GM19239 (cell line): ENCODE measurements around the gene TGFB1I1.
"Not testable (repeated sequence)": the region's sequence is repeated elsewhere in the genome, so short reads cannot be mapped to it uniquely, and the experiment has no call there.

Experiments
- DNase-seq: peaks from one replicate; pipeline ENCODE4 v3.0.0; 2011; ENCODE audit warnings: low spot score; ENCODE audit not compliant: insufficient read length
- FAIRE-seq: peaks from 2 replicates; lab custom pipeline; 2011; peaks lifted over from hg19 to GRCh38; lab: Jason Lieb, UNC

Gene TGFB1I1

DNA sequence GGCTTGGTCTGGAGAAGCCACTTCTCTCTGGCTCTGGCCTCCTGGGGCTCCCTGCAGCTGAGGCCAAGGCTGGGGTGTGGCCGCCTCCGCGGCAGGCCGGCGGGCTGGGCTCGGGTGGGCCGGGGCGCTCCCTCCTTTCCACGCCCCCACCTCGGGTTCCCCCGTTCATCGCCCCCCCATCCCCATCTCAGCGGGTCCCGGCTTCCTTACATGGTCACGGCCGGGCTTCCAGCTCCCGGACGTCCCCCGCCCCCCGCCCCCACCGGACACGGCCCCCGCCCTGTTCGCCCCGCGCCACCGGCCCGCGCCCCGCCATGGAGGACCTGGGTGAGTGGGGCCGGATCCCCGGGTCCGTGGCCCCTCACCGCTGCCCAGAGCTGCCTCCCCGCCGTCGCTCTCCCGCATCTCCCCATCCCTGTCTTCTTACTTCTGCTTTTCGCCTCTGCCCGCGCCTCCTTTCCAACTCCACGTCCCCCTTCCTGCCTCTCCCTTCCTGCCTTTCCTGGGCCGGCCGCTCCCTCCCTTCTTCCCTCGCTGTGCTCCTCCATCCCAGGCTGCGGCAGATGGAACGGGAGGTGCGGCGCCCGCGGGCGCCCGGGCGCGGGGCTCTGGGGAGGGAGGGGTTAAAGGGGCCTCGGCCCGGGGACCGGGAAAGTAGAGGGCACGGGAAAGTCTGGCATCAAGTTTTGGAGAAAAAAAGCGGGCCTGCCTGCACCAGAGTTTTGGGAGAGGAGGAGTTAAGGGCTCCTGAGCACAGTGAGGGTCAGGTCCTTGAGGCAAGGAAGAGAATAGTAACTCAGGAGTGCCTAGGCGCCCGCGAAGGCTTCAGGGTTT lies at the start of gene TGFB1I1:
TGFB1I1 (plus strand) TSS at position 278 of the 834 bp plus-strand sequence; CDS start at position 315, 37 bp downstream.
- DNase-seq (no peak), FAIRE-seq (no peak)

GRCh38 chr16:31423241-31423640 lies 48.7 kb upstream of the TGFB1I1 start:
- no peak for DNase-seq
- FAIRE-seq, result no peak

DNA sequence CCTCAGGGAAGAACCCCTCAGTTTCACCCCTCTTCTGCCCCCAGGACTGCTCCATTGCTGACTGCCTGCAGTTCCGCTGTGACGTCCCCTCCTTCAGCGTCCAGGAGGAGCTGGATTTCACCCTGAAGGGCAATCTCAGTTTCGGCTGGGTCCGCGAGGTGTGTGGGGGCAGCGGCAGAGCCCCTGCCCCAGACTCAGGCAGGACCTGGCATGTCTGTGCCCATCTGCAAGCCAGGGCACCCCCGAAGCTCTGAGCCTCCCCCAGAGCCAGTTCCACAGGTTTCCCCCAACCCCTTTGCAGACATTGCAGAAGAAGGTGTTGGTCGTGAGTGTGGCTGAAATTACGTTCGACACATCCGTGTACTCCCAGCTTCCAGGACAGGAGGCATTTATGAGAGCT lies 48.2 kb upstream of the TGFB1I1 start:
- FAIRE-seq, result no peak
- DNase-seq, result no peak

- FAIRE-seq, result no peak
- peak; percentile 58 for DNase-seq
Measured at GRCh38 chr16:31427441-31428278, 44.3 kb upstream of the TGFB1I1 start.

DNA sequence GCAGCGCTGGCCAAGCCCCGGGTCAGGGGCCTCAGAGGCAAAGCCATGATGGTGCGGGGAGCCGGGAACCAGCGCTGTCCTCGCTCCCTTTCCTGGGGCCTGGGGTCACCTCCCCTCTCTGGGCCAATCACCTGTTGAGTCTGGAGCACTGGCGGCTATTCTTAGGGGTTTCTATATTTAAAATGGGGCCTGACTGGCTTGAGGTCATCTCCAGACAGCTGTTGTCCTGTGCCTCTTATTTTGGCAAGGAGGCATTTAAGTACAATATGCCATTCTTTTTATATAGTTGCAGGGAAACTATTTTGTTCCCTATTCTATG lies 43.7 kb upstream of the TGFB1I1 start, which contains the start of gene COX6A2:
COX6A2 (minus strand) TSS at position 82 of the 319 bp plus-strand sequence; CDS start at position 47, 35 bp downstream.
- FAIRE-seq (no peak), DNase-seq (no peak)

GRCh38 chr16:31428638-31429247 lies 43.2 kb upstream of the TGFB1I1 start:
- no peak for DNase-seq
- no peak for FAIRE-seq

GRCh38 chr16:31429314-31429713 lies 42.6 kb upstream of the TGFB1I1 start:
- DNase-seq (no peak), FAIRE-seq (no peak)

DNA sequence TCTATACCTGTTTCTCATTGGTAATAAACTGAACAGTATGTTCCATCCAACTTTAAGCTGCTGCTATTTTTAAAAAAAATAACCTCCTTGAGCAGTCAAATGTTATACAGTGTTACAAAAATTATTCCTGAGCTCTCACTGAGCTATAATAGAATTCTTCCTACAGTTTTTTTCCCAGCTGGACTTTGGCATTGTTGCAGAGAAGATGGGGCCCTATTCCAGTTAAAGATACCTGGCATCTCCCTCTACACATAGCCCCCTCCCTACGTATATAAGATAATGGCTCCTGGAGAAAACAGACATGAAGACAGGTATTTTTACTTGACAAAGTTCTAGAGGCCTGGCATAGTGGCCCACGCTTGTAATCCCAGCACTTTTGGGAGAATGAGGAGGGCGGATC lies 42.2 kb upstream of the TGFB1I1 start:
- no peak for FAIRE-seq
- no peak for DNase-seq

DNA sequence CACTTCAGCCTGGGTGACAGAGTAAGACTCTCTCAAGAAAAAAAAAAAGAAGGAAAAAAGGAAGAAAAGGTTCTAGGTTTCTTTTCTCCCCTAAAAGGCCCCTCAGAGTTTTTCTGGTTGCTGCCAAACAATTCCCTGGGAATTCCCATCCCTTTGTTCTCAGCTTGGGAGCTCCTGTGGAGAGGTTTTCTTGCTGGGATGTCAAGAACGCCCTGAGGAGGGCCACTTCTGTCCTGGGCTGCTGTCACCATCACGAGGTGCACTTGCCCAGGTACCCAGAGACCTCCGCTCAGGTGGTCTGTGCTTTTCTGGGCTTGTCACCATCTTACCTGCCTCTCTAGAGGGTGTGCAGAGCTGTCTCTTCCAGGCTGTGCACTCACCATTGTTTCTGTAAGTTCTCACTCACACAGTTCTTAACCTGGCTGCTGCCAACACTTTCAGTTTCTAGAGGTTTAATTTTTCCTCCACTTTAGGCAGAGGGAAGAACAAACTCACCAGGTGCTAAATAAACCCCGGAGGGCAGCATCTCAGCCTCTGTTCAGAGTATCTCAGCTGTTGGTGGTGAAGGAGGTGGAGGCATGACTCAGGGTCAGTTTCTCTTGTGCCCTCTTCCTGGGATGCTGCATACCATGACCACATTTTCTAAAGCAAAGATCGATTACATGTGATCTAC lies 41.4 kb upstream of the TGFB1I1 start:
- FAIRE-seq (no peak), DNase-seq (no peak)

GRCh38 chr16:31435341-31436220 lies 36.4 kb upstream of the TGFB1I1 start:
- FAIRE-seq (no peak), DNase-seq (no peak)

- DNase-seq (no peak), FAIRE-seq (no peak)
Measured at GRCh38 chr16:31436221-31437045, 35.5 kb upstream of the TGFB1I1 start.

DNA sequence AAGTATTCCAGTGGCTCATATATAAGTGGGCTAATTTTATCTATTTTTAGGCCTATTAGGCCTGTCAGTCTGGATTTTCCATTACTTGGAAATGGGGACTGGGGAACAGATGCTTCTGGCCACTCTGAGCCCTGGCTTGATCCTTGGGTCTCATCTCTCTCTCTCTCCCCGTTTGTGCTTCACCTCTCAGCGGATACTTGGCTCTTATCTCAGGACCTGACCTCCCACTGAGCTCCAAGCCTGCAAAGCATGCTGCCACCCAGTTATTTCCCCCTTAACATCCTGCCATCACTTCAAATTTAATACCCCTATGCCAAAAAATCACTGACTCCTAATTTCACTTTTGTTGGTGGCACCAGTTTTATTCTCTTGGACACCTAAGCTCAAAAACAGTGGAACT lies 33.5 kb upstream of the TGFB1I1 start:
- FAIRE-seq, result no peak
- DNase-seq, result no peak

DNA sequence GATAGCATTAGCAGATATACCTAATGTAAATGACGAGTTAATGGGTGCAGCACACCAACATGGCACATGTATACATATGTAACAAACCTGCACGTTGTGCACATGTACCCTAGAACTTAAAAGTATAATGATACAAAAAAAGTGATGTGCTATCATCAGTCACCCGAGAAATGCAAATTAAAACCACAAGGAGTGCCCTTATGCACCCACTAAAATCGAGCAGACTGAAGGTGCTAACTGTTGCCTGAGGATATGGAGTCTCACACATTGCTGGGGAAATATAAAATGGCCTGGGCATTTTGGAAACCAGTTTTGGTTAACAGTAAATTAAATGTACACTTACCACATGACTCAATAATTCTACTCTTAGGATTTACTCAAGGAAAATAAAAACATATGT lies 32.9 kb upstream of the TGFB1I1 start:
- FAIRE-seq, DNase-seq: not testable (repeated sequence)

DNA sequence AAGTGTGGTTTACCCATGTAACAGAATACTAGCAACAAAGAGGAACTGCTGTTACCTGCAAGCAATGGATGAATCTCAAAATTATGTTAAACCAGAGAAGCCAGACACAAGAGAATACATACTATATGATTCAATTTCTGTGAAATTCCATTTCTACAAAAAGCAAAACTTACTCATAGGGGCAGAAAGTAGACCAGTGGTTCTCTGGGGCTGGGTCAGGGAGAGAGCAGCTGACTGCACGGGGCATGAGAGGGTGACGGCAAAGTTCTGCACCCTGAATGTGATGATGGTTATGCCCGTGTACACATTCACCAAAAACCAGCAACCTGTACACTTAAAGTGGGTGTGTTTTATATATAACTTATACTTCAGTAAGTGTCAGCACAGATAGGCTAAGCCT lies 32.4 kb upstream of the TGFB1I1 start:
- DNase-seq, result no peak
- FAIRE-seq, result no peak

GRCh38 chr16:31440516-31441184 lies 31.3 kb upstream of the TGFB1I1 start:
- FAIRE-seq, result no peak
- no peak for DNase-seq

DNA sequence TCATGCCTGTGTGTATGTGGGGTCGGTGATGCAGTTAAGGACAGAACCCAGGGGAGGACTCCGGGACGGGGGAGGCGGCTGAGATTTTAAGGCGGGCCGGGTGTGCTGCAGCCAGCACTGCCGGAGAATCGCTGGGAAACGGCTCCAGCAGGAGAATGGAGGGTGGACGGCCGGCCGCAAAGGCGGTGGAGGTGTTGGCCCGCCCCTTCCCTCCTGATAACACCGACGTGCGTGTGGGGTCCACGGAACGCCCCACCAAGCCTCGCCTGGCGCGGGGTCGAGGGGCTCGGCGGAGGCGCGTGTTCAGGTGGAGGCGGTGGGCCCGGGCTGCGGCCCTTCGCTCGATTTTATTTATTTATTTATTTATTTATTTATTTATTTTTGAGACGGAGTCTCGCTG lies 30.0 kb upstream of the TGFB1I1 start:
- DNase-seq, result no peak
- FAIRE-seq, result no peak

- DNase-seq, result not testable (repeated sequence)
Measured at GRCh38 chr16:31445931-31446330, 26.0 kb upstream of the TGFB1I1 start.

DNA sequence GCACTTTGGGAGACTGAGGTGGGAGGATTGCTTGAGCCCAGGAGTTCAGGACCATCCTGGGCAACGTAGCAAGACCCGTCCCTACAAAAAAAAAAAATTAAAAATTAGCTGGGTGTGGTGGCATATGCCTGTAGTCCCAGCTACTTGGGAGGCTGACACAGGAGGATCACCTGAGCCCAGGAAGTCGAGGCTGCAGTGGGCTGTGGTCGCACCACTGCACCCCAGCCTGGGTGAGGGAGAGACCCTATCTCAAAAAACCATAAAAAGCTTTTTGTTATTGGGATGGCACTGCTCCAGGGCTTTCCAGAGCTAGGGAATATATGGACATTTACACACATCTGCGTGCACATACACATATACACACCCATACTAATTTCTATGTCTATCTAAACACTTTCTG lies 20.8 kb upstream of the TGFB1I1 start:
- DNase-seq, result no peak
- no peak for FAIRE-seq

More at GRCh38 chr16:31445931-31446330, 26.0 kb upstream of the TGFB1I1 start:
- not testable (repeated sequence) for FAIRE-seq
